GM08714 (cell line): Measurements from ENCODE around the gene DOCK10.

Source experiments
- H3K4me3 ChIP-seq: fragments of 200-500 bp; sonication (Bioruptor generic); 2 replicates; pipeline ENCODE4 v1.5.1; 2014; ENCODE audit warnings: mild to moderate bottlenecking, low read length, inconsistent platforms
- ZNF274 ChIP-seq: IDR thresholded peaks from 2 replicates; pipeline ENCODE4 v1.6.1; 2012; ENCODE audit warnings: mild to moderate bottlenecking, low read depth, low read length

DOCK10 gene

DNA sequence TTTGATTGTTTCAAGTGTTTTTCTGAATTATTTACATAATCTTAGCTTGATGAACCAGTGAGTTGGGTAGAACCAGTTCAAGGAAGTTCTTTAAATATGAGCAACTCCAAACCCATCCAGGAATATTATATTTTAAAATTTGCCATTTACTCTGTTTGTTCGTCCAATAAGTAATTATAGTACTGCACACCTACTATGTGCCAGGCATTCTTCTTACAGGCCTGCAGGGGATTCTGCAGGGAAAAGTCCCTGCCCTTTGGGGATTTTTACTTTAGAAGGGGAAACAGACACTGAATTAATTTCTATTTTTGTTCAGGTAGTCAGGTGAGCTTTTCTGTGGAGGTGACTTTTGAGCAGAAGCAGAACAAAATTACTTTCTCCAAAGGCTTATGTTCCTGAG is 146.9 kb downstream of the DOCK10 start:
- H3K4me3 ChIP-seq: no peak overlapping the region
- TF ChIP-seq ZNF274: no peak

DNA sequence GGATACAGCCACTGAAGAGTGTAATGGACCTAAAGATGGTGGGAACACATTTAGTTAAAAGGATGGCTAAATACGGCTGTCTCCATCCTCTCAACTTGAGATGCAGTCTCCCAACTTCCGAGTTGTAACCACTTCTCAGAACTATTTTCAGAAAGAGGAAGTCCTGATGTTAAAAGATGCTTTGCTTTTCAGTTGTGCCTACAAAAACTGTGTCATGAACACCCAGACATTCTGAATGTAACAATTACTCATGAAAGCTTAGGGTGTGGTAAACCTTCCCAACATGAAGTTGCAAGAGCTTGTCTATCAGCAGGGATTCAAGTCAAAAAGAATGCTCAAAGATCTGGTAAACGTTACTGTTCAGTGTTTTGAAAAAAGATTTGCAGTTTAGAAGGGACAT is 147.9 kb downstream of the DOCK10 start:
- no peak for TF ChIP-seq ZNF274

DNA sequence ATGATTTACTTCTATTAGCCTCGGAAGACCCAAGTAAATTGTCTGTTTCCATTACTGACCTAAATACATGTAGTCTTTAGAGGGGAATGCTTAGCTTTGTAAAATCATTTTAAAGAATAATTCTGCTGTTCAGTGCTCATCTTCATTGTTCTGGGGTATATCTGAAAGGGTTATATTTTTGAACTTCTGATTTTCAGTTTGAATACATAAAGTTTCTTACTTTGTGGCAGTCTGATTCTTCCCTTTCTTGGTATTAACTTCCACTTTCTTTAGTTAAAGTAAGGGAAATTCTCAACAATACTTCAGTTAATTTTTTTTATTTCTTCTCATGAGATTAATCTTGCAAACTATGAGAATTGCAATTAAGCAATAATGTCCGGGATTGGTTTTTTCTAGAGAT is 148.4 kb downstream of the DOCK10 start:
- no peak overlapping the region for H3K4me3 ChIP-seq
- no peak for TF ChIP-seq ZNF274

More for the DNA sequence above, 147.9 kb downstream of the DOCK10 start:
- H3K4me3 ChIP-seq: peak overlapping the region; percentile 51; the same call in 1 of the 2 replicates

DNA sequence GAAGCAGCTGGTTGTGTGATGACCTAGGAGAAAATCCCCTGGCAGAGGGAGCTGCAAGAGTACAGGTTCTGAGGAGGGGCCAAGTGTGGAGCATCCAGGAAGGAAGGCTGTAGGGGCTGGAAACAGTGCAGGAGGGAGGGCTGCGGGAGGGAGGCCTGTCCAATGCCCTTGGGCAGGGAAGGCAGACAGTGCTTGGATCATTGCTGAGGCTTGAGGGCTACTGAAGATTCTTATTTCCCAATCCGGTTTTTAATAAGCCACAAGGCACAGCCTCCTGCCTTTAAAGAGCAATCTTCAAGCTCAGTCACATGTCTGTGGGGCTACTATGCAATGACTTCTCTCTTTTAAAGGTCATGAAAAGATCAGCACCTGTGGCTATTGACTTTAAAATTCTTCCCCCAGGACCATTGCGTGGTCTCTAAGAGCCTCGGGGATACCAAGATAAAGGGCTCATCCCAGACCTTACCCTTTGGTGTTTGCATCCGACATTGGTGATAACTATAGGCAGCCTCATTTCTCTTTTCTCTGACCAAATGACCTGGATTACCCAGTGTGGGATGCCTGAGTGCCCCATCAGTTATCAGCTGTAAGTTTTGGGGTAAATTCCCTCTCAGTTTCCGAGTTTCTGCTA is 149.6 kb downstream of the DOCK10 start:
- TF ChIP-seq ZNF274: no peak
- H3K4me3 ChIP-seq: no peak overlapping the region

DNA sequence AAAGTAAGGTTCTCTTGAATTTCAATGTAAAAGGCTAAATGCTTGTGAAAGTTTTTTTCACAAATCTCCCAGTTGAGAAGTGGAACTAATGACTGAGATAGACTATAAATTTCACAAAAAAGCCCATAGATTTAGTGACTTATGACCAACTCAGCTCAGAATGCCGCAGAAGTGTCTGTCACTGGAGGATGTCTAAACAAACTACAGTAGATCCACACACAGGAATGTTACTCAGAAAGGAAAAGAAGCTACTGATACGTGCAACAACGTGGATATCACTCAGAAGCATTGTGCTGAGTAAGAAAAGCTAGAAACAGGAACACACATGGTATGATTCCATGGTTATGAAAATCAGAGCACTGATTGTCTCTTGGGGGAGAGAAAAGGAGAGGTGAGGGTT is 151.9 kb downstream of the DOCK10 start:
- H3K4me3 ChIP-seq: no peak overlapping the region
- no peak for TF ChIP-seq ZNF274

DNA sequence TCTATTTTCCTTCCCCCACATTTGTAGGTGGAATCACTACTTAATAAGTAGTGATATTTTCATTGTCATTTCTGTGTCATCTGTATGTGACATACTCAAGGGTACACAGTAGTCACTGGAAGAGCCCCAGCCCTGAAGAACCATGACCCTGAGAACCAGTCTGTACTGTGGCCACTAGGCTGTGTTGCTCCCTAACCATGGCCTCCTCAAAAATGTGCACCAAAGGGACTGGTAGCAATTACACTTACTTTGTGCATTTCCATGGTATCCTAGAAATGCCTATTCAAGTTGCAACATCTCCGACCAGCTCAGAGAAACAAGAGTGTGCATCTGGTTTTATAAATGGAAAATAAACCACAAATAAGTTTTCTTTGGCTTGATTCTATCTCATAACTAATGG is 155.1 kb downstream of the DOCK10 start:
- no peak overlapping the region for H3K4me3 ChIP-seq
- TF ChIP-seq ZNF274: no peak

DNA sequence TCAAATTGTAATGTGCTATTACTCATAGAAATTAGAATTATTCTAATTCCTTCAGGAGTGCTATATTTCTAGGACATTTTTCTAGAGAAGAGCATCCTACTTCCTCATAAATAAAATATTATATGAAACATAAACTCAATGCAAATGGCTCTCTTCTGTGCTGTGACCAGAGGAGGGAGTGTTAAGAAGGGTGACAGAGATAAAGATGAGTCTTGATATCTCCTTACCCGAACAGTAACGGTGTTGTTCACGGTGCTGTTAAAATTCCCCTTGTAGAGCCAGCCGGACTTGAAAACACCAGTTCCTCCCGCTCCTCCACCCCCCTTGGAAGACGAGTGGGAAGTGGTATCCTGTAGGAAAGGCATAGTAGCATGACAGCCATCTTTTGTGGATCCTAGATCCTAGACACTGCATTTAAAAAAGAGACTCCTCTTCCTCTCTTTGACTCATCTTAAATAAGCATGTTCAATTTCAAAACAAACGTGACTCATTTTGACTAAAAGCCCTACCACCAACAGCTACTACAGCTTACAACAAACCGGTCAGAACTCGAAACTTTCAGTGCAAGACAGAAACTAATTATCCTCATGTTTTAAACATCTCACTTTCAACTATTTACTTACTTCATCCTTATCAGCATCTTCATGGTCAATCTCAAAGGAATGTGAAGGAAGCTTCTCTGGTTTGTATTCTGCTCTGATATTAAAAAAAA is 156.3 kb downstream of the DOCK10 start:
- no peak overlapping the region for H3K4me3 ChIP-seq
- TF ChIP-seq ZNF274: no peak

DNA sequence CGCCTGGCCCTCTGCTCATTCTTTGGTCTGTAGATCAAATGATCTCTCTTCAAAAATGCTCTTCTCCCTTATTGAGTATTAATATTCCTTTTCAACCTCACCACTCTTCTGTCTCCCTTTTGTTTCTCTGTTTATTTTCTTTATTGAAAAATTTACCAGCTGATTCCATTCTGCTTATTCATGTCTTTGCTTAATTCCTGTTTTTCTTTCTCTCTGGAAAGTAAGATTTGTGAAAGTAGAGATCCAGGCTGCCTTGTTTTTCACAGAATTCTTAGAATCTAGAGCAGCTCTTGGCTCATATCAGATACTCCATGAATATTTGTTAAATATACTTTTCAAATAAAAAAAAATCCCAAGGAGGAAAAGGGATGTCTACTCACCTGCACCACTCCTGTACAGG is 157.0 kb downstream of the DOCK10 start:
- no peak overlapping the region for H3K4me3 ChIP-seq

DNA sequence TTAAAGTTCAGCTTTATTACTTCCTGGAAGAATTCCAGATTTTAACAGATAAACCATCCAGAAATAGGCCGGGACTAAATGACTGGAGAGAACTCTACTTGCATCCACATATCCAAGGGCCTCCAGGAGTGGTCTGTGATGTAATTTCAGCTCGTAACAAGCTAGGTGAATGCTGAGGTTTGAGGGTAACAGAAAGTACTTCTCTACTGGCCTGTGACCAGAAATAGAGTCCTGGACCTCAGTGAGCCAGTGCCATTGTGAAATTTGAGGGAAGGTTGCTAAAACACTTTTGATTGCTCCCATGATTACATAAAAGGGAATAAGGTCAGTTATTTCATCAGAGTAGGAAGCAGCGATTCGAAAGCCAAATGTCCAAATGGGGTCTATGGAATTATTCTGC is 158.1 kb downstream of the DOCK10 start:
- no peak for TF ChIP-seq ZNF274
- H3K4me3 ChIP-seq: no peak overlapping the region

More for the DNA sequence above, 157.0 kb downstream of the DOCK10 start:
- no peak for TF ChIP-seq ZNF274

DNA sequence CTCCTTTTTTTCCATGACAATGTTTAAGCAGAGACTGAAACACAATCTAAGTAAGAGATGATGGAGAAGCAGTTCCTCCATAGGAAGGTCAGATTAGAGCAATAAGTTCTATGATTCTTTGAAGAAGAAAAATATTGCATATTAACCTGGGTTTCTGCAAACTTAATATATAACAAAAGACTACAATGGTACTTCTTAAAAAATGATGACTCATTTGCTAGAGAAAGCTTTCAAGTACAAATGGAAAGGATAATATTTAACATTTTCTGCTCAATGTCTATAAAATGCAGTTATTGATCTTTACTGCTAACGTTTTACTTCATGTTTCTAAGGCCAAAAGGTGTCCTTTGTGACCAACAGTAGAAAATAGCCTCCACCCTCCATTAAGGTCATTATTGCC is 158.6 kb downstream of the DOCK10 start:
- TF ChIP-seq ZNF274: no peak
- H3K4me3 ChIP-seq: no peak overlapping the region

DNA sequence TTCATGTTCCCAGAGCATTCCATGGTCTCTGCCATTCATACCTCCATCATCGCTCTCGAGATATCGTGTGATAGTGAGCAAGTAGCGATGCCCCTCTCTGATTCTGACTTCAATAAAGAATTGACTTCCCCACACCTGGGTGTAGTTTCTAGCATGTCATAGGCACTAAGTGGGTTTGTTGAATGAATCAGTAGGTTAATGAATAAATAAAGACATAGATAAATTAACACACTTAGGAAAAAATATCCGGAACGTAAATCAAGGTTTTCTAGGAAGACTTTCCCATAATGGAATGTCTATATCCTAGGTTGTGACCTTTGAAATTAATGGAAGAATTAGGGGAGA is 159.1 kb downstream of the DOCK10 start:
- H3K4me3 ChIP-seq: no peak overlapping the region
- no peak for TF ChIP-seq ZNF274

DNA sequence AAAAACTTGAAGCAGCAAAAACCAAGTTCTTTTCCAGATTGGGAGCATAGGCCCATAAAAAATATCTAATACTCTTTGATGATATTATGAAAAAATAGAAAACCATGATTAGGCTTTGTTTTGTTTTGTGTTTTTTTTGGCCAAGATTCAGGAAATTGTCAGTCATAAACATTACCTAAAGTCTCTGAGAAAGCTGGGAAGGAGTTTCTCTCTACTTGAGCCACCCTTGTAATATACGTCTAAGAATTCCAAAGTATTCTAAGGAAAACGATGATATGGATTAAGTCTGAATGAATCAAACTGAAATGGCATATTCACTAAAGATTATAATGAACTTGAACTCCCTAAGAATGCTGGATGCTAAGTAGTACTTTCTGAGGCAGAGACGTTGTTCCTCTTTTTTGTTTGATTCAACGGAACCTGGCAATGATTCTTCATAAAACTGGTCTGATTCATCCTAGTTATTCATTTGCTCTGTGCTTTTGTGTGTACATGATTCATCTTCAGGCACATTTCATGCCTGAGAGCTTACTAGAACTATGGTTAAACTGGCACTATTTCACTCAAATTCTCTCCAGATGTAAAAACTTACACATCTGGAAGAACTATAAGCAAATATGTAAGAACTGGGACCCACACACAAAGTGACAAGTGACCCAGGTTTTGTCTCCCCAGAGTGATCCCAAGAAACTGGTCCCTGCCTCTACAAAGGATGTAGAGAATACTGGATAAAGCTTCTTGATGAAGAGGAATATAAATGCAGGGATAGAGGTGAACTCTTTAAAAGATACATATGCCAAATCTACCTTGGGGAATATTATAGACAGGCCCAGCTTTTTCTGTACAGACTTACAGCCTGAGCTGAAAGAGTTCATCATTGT is 159.7 kb downstream of the DOCK10 start:
- TF ChIP-seq ZNF274: no peak
- no peak overlapping the region for H3K4me3 ChIP-seq

DNA sequence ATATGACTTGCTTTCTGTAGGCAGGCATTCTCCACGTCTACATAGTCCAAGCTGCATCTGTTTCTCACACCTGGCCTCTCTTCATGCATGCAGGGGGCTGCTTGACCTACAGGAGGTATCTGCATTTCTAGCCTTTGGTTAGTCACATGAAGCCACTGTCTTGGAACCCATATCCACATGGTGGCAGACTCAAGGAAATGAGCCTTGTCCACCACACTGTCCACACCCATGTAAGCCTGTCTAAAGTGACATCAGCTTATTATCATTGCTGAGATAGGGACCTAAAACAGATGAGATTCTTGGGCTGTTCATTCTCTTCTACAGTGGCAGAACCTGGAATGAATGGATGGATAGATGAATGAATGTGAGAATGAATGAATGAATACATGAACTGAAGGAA is 160.4 kb downstream of the DOCK10 start:
- TF ChIP-seq ZNF274: no peak
- no peak overlapping the region for H3K4me3 ChIP-seq

DNA sequence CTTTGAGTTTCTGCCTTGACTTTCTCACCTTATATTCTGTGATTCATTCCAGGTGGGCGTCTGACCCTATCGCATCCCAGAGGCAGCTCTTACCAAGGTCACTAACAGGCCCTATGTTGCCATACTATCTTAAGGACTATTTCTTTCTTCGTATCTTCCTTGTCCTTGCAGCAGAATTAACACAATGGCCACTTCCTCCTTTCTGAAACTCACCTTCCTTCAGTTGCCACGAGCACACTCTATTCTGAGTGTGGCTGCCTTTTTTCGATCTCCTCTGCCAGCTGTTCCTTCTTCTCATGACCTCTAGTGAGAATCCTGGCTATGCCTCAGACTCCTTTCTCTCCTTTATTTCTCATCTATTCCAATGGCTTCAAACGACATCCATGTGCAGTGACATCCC is 165.7 kb downstream of the DOCK10 start:
- H3K4me3 ChIP-seq: no peak overlapping the region
- no peak for TF ChIP-seq ZNF274

DNA sequence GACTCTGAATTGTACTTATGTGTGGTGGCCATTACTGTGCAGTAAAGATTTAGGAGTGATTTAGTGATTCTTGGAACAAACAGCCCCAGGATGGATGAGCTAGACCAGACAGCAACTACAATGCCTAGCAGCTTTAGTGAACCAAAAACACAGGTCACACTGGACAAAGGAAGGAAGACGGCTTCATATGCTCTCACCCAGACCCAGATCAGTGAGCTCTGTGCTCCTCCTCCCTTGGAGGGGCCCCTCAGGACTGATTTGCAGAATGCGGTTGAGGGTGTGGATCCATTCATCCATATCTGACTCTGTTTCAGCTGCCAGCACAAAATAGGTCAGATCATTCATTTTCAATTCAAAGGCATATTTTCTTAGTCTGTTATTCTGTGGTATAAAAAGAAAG is 166.4 kb downstream of the DOCK10 start:
- no peak for TF ChIP-seq ZNF274
- no peak overlapping the region for H3K4me3 ChIP-seq

DNA sequence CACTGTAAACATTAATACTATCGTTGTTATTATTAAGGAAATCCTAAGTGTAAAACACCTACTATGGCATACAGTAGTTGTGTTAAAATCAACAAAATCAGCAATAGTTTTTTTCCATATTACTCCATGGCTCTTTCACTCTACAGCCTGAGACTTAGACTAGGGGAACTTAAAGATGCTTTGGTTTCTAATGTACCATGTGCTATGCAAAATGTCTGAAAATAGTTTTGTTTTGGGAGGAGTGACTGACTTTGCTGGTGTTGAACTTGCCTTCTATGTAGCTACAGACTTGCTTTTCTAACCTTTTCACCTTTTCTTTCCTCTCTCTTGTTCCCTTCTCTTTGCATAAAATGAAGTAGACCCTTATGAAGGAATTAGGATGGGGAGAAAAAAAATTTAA is 167.1 kb downstream of the DOCK10 start:
- no peak overlapping the region for H3K4me3 ChIP-seq
- TF ChIP-seq ZNF274: no peak
